Body of pancreas (tissue), 4 donors: ENCODE data around the gene NGEF. TPM values are rescaled to one million over a fixed set of nuclear protein-coding genes. Genes with fewer than 3 reads are reported as not detected.

Experiments used
- ATAC-seq: fragments of 150-250 bp; one replicate; pipeline ENCODE4 v1.9.1; 2016
- DNase-seq, 4 donors: peaks; one replicate each; pipeline ENCODE4 v3.0.0-alpha.2; 2019
- H3K27ac ChIP-seq, 4 donors: fragments of 200-600 bp; sonication (generic); 1 replicate in 3 of 4; 2 replicates in 1 of 4; pipeline versions ENCODE4 v1.5.1 to v1.6.1; 2016 to 2019; ENCODE audit warnings: mild to moderate bottlenecking in 1 of 4, mixed read lengths in 1 of 4, moderate library complexity in 1 of 4
- H3K27me3 ChIP-seq, 2 donors: fragments of 200-600 bp; sonication (generic); one replicate each; pipeline ENCODE4 v1.6.0; 2016; ENCODE audit warnings: mild to moderate bottlenecking in 1 of 2
- H3K36me3 ChIP-seq, 2 donors: fragments of 200-600 bp; sonication (generic); replicated peaks in 1 of 2; 2 replicates each; pipeline ENCODE4 v1.5.1; 2016; ENCODE audit warnings: low read depth in 2 of 2; ENCODE audit not compliant: insufficient read depth in 1 of 2
- H3K4me1 ChIP-seq: fragments of 200-600 bp; sonication (generic); one replicate; pipeline ENCODE4 v1.6.0; 2016
- H3K4me3 ChIP-seq, 2 donors: fragments of 200-600 bp; sonication (generic); 1 replicate in 1 of 2; 2 replicates in 1 of 2; pipeline ENCODE4 v1.5.1; 2016 to 2019
- H3K9me3 ChIP-seq, 3 donors: fragments of 200-600 bp; sonication (generic); 1 replicate in 2 of 3; 2 replicates in 1 of 3; pipeline ENCODE4 v1.5.1; 2016
- POLR2A ChIP-seq, 3 donors: fragments of 450-650 bp; IDR thresholded peaks; one replicate each; pipeline ENCODE4 v1.6.1; 2016; ENCODE audit warnings: antibody characterized with exemption in 3 of 3, mild to moderate bottlenecking in 2 of 3
- WGBS, 2 donors: methylation state at CpG; one replicate each; pipeline ENCODE4 v1.1.5; 2017; 5-methylcytosine and 5-hydroxymethylcytosine counted together
- intact Hi-C: fragments of 100-400 bp; cut with DNase I; formaldehyde crosslinking; loops from one replicate; pipeline ENCODE4 v1.15.1; 2023
- total RNA-seq, 2 donors: library from RNA; depleted of rRNA; stranded (reverse); fragments of >200 nt; gene quantifications; one replicate each; pipeline ENCODE4 v1.1.0, GENCODE V29; 2016
- TF ChIP-seq, protein P1 (sequence below), 7 experiments: fragments of 450-650 bp in 4 of 7; fragments of 200-600 bp in 3 of 7; sonication (generic) in 3 of 7; IDR thresholded peaks; one replicate each; pipeline ENCODE4 v1.5.1; 2016 to 2019; ENCODE audit warnings: antibody characterized with exemption in 7 of 7

NGEF gene
- total RNA-seq, 2 donors from 2014 or later = 4.9 to 7.0 TPM

DNA sequence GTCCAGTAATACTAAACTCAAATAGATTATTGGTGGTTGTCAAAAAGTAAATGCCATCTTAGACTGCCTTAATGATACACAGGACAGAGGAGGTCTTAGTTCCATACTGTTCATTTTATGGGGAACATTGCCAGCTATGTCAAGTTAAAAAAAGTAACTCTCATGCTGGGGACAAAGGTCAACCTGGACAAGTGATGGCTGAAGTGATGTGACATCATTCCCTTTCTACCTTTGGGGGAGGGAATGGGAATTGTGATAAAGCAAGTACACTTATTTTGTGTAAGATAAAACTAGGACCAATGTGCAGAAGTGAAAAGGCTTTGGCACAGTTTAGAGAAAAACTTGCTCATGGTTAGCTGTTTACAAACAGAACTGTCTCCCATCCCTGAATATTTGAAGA, 167.0 kb downstream of the NGEF start:
- Histone ChIP-seq H3K9me3 (no peaks in the 10 kb centered on the region), H3K4me3 (no peak overlapping the region), H3K27me3 (no peaks in the 10 kb centered on the region), H3K27ac (no peak overlapping the region), H3K4me1 (peaks cover 9% of the 10 kb centered on the region), H3K36me3 (peaks cover 8 to 45% of the 10 kb centered on the region in 2 donors)
- ATAC-seq (peak; percentile 30), DNase-seq (no peak)
- TF ChIP-seq, protein P1, sequence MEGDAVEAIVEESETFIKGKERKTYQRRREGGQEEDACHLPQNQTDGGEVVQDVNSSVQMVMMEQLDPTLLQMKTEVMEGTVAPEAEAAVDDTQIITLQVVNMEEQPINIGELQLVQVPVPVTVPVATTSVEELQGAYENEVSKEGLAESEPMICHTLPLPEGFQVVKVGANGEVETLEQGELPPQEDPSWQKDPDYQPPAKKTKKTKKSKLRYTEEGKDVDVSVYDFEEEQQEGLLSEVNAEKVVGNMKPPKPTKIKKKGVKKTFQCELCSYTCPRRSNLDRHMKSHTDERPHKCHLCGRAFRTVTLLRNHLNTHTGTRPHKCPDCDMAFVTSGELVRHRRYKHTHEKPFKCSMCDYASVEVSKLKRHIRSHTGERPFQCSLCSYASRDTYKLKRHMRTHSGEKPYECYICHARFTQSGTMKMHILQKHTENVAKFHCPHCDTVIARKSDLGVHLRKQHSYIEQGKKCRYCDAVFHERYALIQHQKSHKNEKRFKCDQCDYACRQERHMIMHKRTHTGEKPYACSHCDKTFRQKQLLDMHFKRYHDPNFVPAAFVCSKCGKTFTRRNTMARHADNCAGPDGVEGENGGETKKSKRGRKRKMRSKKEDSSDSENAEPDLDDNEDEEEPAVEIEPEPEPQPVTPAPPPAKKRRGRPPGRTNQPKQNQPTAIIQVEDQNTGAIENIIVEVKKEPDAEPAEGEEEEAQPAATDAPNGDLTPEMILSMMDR (IDR thresholded peaks at IDR 0.05) = no peak
- no peak for TF ChIP-seq POLR2A (IDR thresholded peaks at IDR 0.05)
- intact Hi-C loops = no loop called here

DNA sequence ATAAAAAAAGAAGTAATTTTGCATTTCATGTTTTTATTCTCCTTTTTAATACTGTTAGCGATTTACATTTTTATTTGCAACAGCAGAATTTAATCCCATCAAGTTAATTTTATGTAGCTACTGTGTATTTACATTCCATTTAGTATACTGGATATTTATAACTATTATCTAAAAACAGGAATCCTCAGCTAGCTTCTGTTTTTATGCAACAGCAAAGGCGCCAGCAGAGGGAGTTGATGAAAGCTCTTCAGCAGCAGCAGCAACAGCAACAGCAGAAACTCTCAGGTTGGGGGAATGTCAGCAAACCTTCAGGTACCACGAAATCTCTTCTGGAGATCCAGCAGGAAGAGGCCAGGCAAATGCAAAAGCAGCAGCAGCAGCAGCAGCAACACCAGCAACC, 169.2 kb downstream of the NGEF start:
- Histone ChIP-seq H3K27me3 (no peaks in the 10 kb centered on the region), H3K36me3 (peaks cover 4 to 35% of the 10 kb centered on the region in 2 donors), H3K27ac (no peak overlapping the region), H3K4me3 (no peak overlapping the region), H3K9me3 (no peaks in the 10 kb centered on the region), H3K4me1 (peaks cover 20% of the 10 kb centered on the region)
- no peak for TF ChIP-seq POLR2A (IDR thresholded peaks at IDR 0.05)
- intact Hi-C loops = no loop called here
- WGBS, 2 donors = 86 to 87% methylated on average over 3 of the region's 3 CpGs
- DNase-seq = no peak
- no peak for ATAC-seq

DNA sequence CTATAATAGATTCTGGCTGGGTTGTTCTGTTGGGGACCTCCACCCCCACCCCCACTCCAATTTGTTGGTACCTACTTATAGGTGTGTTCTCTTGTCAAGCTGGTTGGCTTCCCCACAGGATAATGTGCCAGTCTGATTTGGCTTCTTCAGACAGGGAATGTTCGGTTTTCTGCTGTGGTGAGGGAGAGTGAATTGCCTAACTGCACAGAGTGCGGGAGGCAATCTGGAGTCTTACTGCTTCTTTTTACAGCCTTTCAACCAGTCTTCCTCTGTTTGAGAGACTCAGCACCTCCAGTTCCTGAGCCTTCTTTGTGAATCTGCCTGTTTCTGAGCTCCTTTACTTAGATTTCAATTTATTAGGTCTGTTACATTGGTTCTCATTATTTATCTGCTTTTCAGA, 170.4 kb downstream of the NGEF start:
- H3K9me3 ChIP-seq = no peaks in the 10 kb centered on the region
- no peak for DNase-seq
- WGBS, 2 donors = 58 to 69% methylated on average over 2 of the region's 2 CpGs
- intact Hi-C loops = no loop called here
- TF ChIP-seq, protein P1 (IDR thresholded peaks at IDR 0.05) = no peak
- TF ChIP-seq POLR2A (IDR thresholded peaks at IDR 0.05) = no peak
- H3K36me3 ChIP-seq = peaks cover 4 to 26% of the 10 kb centered on the region in 2 donors
- ATAC-seq = no peak
- H3K27me3 ChIP-seq = no peaks in the 10 kb centered on the region
- peaks cover 31% of the 10 kb centered on the region for H3K4me1 ChIP-seq
- H3K4me3 ChIP-seq = no peak overlapping the region
- no peak overlapping the region for H3K27ac ChIP-seq

DNA sequence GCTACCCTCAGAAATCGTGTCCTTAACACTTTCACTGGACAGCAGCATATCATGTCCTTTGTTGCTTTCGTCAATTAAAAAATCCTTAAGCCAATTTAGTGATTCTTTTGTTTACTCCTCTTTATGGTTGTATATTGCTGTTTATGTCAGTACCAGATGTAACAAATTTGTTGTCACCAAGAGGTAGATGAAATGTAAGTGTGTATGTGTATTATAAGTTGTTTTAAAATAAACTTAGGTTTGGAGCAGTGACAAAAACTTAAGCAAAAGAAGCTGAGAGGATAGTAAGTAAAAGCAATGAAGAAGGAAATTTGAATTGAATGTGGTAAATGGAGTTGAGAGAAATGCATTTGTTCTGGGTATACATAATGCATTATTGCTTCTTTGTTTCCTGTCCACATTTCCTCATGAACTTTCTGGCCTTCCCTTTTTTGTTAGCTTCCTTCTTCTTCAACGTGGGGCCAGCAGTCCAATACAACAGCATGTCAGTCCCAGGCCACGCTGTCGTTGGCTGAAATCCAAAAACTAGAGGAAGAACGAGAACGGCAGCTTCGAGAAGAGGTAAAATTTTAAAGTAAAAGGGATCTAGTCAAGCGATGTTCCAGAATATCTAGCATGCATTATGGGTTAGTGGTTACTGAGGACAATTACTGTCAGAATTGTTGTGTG, 173.5 kb downstream of the NGEF start:
- WGBS, 2 donors = 28% methylated on average over 9 of the region's 9 CpGs
- DNase-seq = peak; percentile 27 to 74 (median 38)
- peaks cover 23% of the 10 kb centered on the region for H3K4me1 ChIP-seq
- H3K36me3 ChIP-seq = peaks cover 4 to 16% of the 10 kb centered on the region in 2 donors
- H3K9me3 ChIP-seq = no peaks in the 10 kb centered on the region
- H3K27me3 ChIP-seq = no peaks in the 10 kb centered on the region
- H3K4me3 ChIP-seq = no peak overlapping the region
- TF ChIP-seq, protein P1 (IDR thresholded peaks at IDR 0.05) = no peak
- no peak for TF ChIP-seq POLR2A (IDR thresholded peaks at IDR 0.05)
- ATAC-seq = no peak
- peak overlapping the region in 2 of 4 donors; percentile 5 to 14 for H3K27ac ChIP-seq
- intact Hi-C loops = no loop called here

DNA sequence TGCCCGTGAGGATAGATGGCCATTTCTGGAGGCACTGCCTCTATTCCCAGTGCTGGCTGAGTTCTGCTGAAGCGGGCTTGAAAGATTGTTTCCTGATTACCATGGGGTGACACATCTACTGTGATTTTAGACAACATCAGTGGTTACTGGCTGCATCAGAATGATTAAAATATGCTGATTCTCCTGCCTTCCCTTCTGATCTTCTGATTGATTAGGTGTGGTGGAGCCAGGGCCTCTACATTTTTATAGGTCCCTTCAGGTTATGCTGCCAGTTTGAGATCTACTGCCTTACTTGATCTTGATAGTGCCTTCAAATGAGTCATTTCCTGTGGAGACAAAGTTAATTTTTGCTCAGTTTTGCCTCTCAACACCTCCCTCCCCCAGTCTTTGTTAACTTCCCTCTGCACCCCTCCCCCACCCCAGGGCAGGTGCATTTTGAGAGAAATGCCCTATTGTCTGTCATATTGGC, 174.6 kb downstream of the NGEF start:
- no peaks in the 10 kb centered on the region for H3K27me3 ChIP-seq
- intact Hi-C loops = no loop called here
- H3K27ac ChIP-seq = peak overlapping the region in 3 of 4 donors; percentile 18 to 34 (median 27)
- TF ChIP-seq, protein P1 (IDR thresholded peaks at IDR 0.05) = no peak
- TF ChIP-seq POLR2A (IDR thresholded peaks at IDR 0.05) = no peak
- peaks cover 10% of the 10 kb centered on the region in 2 donors for H3K36me3 ChIP-seq
- ATAC-seq (peak; percentile 68), DNase-seq (peak in 2 of 4 donors; percentile 9 to 26)
- 34 to 59% methylated on average over 2 of the region's 2 CpGs for WGBS, 2 donors
- H3K4me3 ChIP-seq = no peak overlapping the region
- peaks cover 23% of the 10 kb centered on the region for H3K4me1 ChIP-seq
- no peaks in the 10 kb centered on the region for H3K9me3 ChIP-seq
